ENCODE measurements around the gene TMEM178B.
"Not testable (repeated sequence)": the region's sequence is repeated elsewhere in the genome, so short reads cannot be mapped to it uniquely, and the experiment has no call there.

DNA sequence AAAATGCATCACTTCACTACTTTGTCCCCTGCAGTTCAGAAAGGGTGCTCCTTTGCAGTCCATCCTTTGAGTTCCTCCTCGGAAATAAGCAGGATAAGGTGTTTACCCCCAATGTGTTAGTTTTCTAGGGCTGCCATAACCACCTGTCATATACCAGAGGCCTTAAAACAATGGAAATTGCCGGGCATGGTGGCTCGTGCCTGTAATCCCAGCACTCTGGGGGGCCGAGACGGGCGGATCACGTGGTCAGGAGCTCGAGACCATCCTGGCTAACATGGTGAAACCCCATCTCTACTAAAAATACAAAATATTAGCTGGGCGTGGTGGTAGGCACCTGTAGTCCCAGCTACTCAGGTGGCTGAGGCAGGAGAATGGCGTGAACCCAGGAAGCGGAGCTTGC is 330.0 kb downstream of the TMEM178B start:
- TF ChIP-seq, protein P1, sequence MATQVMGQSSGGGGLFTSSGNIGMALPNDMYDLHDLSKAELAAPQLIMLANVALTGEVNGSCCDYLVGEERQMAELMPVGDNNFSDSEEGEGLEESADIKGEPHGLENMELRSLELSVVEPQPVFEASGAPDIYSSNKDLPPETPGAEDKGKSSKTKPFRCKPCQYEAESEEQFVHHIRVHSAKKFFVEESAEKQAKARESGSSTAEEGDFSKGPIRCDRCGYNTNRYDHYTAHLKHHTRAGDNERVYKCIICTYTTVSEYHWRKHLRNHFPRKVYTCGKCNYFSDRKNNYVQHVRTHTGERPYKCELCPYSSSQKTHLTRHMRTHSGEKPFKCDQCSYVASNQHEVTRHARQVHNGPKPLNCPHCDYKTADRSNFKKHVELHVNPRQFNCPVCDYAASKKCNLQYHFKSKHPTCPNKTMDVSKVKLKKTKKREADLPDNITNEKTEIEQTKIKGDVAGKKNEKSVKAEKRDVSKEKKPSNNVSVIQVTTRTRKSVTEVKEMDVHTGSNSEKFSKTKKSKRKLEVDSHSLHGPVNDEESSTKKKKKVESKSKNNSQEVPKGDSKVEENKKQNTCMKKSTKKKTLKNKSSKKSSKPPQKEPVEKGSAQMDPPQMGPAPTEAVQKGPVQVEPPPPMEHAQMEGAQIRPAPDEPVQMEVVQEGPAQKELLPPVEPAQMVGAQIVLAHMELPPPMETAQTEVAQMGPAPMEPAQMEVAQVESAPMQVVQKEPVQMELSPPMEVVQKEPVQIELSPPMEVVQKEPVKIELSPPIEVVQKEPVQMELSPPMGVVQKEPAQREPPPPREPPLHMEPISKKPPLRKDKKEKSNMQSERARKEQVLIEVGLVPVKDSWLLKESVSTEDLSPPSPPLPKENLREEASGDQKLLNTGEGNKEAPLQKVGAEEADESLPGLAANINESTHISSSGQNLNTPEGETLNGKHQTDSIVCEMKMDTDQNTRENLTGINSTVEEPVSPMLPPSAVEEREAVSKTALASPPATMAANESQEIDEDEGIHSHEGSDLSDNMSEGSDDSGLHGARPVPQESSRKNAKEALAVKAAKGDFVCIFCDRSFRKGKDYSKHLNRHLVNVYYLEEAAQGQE (IDR thresholded peaks at IDR 0.05; ENCODE audit: insufficient replicate concordance, low read depth), result not testable (repeated sequence)
- TF ChIP-seq, protein P2, sequence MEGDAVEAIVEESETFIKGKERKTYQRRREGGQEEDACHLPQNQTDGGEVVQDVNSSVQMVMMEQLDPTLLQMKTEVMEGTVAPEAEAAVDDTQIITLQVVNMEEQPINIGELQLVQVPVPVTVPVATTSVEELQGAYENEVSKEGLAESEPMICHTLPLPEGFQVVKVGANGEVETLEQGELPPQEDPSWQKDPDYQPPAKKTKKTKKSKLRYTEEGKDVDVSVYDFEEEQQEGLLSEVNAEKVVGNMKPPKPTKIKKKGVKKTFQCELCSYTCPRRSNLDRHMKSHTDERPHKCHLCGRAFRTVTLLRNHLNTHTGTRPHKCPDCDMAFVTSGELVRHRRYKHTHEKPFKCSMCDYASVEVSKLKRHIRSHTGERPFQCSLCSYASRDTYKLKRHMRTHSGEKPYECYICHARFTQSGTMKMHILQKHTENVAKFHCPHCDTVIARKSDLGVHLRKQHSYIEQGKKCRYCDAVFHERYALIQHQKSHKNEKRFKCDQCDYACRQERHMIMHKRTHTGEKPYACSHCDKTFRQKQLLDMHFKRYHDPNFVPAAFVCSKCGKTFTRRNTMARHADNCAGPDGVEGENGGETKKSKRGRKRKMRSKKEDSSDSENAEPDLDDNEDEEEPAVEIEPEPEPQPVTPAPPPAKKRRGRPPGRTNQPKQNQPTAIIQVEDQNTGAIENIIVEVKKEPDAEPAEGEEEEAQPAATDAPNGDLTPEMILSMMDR (IDR thresholded peaks at IDR 0.05; ENCODE audit: insufficient read depth, low read length), result not testable (repeated sequence)
- TF ChIP-seq GABPA (IDR thresholded peaks at IDR 0.05; ENCODE audit: low read depth); POLR2AphosphoS5 (IDR thresholded peaks at IDR 0.05; ENCODE audit: low read depth); SPI1 (IDR thresholded peaks at IDR 0.05; ENCODE audit: borderline replicate concordance, low read depth): not testable (repeated sequence)
